Fibroblast of villous mesenchyme (primary cell): ENCODE measurements around the gene DDX41. TPM values are rescaled to one million over a fixed set of nuclear protein-coding genes. Genes with fewer than 3 reads are reported as not detected.

ENCODE experiments used
- DNase-seq: peaks from one replicate; pipeline ENCODE4 v3.0.0-alpha.2; 2010; ENCODE audit warnings: low read depth
- H3K4me3 ChIP-seq: 2 replicates; pipeline ENCODE4 v1.5.1; 2011; ENCODE audit warnings: low read depth, mild to moderate bottlenecking, low read length
- total RNA-seq: library from RNA; depleted of rRNA; stranded (reverse); fragments of >200 nt; gene quantifications from 2 replicates; pipeline ENCODE4 v1.2.3, GENCODE V29; 2012
- TF ChIP-seq, protein P1 (sequence below): IDR thresholded peaks from 2 replicates; pipeline ENCODE4 v1.5.1; 2012; ENCODE audit warnings: low read depth, mild to moderate bottlenecking, low read length; ENCODE audit not compliant: insufficient read depth

DDX41 gene
- total RNA-seq, 1 donor, result 56.1 TPM

DNA sequence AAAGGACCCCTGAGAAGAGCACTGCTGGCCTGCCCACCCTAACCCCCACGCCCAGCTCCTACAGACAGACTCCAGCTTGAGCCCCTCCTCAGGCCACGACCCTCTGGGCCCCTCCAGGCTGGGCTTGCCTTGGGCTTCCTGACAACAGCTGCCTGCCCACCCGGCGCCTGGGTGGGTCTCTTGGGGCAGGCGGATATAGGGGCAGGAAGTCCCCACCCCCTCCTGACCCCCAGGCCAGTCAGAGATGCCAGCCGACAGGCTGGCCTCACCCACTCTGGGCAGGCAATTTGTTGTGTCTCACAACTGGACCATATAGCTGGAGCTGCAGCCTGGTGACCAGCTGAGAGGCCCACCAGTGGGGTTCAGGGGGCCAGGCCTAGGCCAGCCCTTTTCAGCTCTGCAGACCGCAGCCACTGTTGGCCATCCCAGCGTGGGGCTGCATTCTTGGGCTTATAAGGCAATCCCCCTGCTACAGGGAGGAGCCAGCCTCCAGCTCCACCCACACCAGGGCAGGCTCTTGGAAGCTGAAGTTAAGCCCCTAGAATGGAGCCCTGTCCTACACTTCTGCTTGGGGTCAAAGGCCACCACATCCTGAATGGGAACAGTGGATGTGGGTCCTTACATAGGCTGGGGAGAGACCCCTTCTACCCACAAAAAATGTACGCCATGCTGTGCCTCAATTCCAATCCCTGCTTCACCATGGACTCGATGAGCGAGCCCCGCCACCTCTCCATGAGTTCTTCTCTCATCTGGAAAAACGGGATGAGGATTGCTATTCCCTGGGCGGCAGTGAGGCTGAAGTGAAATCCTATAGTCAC is 21.3 kb downstream of the DDX41 start:
- DNase-seq, result peak; percentile 95
- H3K4me3 ChIP-seq, result peak overlapping the region; percentile 90
- TF ChIP-seq, protein P1, sequence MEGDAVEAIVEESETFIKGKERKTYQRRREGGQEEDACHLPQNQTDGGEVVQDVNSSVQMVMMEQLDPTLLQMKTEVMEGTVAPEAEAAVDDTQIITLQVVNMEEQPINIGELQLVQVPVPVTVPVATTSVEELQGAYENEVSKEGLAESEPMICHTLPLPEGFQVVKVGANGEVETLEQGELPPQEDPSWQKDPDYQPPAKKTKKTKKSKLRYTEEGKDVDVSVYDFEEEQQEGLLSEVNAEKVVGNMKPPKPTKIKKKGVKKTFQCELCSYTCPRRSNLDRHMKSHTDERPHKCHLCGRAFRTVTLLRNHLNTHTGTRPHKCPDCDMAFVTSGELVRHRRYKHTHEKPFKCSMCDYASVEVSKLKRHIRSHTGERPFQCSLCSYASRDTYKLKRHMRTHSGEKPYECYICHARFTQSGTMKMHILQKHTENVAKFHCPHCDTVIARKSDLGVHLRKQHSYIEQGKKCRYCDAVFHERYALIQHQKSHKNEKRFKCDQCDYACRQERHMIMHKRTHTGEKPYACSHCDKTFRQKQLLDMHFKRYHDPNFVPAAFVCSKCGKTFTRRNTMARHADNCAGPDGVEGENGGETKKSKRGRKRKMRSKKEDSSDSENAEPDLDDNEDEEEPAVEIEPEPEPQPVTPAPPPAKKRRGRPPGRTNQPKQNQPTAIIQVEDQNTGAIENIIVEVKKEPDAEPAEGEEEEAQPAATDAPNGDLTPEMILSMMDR, result no peak

DNA sequence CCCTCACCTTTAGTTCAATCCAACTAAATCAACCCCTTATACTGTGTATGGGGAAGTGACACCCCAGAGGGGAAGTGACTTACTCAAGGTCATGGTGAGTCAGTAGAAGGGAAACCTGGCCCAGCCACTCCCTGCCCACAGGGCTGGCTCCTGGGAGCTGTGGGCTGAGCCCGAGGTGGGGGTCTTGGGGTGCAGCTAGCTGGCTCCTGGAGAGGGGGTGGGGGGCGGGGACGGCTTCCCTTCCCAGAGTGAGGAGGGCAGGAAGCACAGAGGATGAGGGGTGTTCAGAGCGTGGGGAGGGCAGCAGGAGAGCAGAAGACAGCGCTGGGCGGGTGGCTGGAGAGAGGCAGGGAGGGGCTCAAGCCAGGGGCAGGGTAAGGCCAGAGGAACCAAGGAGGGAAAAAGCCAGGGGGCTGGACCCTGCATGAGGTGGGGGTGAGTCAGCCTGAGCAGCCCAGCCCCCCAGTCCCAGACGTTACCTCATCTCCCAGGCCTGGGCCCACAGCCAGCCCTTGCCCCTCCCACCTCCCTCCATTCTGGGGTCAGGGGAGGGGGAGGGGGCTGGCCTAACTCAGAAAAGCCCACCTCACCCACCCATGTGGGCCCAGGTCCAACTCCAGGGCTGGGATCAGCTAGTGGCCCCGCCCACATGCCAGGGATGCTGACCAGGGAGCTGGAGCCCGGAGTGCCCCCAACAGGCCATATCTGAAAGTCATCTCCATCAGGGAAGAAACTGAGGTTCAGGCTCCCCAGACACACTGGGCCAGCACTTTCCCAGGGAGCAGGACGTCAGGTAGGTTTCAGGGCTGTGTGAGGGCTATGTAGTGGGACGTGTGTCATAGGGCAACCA is 22.2 kb downstream of the DDX41 start:
- DNase-seq, result peak; percentile 91
- TF ChIP-seq, protein P1, result peak; percentile 34
- peak overlapping the region; percentile 90 for H3K4me3 ChIP-seq

DNA sequence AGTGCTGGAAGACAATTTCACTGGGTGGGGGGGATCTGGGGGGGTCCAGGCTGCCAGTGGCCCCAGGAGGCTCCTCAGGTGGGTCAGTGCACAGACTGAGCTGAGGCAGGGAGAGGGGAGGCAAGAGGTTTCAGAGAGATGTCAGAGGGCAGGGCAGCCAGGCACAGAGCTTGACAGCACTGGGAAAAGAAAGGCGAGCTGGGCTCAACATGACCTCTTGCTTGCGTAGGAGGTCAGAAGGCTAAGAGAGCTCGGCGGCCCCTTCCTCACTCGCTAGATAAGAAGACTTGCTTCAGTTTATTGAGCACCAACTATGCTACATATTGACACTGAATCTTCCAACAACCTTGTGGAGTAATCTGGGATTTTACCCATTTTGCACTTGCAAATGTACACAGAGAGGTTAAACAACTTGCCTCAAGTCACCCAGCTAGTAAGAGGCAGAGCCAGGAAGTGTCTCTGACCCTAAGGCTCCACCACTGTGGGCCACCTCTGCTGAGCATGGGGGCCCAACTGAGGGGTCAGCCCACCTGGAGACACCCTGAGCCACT is 22.9 kb downstream of the DDX41 start:
- peak overlapping the region; percentile 17 for H3K4me3 ChIP-seq
- TF ChIP-seq, protein P1, result no peak
- DNase-seq, result no peak

DNA sequence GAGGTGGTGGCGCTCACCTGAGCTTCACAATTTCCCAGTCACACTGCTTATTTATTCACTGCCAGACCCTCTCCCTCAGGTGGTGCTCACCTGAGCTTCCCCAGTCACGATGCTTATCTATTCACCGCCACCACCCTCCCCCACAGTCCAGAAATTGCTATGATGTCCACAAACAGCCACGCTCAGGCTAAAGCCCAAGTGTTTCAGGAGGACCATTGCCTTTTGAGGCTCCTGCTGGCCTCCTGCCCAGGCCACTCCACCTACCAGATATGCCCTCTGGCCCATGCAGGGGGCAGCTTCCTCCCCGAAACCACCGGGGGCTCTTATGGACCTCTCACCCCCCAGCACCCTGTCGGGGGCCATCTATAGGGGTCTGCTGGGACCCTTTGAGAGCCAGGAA is 23.9 kb downstream of the DDX41 start:
- no peak for DNase-seq
- no peak overlapping the region for H3K4me3 ChIP-seq

DNA sequence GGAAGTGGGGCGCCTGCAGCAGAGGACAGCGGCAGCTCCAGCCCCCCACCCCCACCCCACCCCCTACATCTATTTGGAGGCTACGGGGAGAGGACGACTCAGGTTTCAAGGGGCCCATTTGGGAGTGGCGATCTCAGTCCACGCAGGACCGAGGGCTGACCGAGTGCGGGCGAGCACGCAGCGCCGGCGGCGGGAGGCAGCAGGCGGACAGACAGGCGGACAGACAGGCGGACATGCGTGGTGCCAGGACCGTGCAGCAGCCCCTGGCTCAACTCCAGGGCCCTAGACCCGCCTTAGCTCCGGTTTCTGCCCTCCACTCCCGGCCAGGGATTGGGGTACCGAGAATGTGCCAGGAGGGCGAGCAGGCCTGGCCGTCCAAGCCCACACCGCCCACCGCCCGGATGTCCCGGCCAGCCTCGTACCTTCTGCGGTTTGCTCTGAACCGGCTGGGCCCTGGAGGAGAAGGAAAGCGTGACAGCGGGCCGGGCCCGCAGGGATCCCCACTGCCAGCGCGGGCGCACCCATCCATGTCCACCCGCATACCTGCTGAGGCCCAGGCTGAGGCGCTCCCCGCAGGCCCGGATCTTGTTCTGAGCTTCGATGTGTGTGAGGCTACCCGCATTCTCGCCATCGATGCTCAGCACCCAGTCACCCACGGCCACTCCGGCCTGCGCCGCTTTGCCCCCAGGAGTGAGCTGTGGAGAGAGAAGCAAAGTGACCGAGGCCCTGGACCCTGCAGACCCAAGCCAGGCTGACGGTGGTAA is 24.6 kb downstream of the DDX41 start:
- TF ChIP-seq, protein P1, result no peak
- no peak for DNase-seq
- no peak overlapping the region for H3K4me3 ChIP-seq

More for the DNA sequence above, 23.9 kb downstream of the DDX41 start:
- TF ChIP-seq, protein P1, result no peak

DNA sequence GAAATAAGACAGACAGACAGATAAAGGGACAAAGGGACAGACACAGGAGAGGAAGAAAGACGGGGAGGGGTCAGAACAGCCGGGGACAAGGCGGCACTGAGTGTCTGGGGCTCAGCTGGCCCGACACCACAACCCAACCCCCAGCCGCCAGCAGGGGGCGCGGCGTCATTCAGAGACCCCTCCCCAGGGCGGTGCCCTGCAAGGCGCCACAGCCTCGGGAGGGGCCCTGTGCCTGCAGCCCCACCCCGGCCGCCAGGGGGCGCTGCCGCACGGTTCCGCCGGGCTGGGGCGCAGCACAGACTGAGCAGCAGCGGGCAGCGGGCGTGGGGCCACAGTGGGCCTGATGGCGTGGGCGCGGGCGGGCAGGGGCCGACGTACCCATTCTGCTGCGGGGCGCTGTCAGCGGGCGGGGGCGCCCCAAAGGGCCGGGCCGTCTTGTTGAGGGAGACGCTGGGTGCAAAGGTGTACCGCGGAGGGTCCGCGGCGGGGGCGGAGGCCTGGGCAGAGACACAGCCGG is 25.3 kb downstream of the DDX41 start:
- TF ChIP-seq, protein P1, result peak; percentile 86
- no peak overlapping the region for H3K4me3 ChIP-seq
- DNase-seq, result peak; percentile 61
